ENCODE measurements around the gene OR5F1. TPM values are rescaled to one million over a fixed set of nuclear protein-coding genes. Genes with fewer than 3 reads are reported as not detected.

The OR5F1 gene
- total RNA-seq = not detected
- polyA plus RNA-seq = not detected
- long read RNA-seq, donor 1 = 0 reads
- long read RNA-seq, donor 2 = 0 reads

DNA sequence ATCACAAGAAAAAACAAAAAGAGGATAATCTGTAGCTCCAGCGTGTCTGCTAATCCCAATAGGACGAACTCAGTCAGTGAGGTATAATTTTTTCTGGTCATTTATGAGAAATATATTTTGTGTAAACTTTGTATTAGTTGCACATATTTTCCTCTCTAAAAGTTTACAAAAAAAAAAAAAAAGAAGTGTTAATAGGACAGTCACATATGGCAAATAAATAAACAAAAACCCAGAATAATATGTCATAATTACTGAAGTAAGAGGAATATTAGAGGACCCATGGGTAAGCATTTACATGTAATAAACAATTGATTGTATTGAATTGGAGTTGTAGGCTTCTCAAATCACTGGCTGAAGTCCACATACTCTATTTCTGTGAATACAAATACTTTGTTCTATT is at the start of gene OR5F1:
OR5F1 (minus strand) TSS at position 101 of the 400 bp plus-strand sequence; CDS start at position 101, 0 bp downstream.
- peaks cover 6% of the 10 kb centered on the region for H3K9me3 ChIP-seq
- no peaks in the 10 kb centered on the region for H3K36me3 ChIP-seq (ENCODE audit: insufficient read depth in 1 of 2, low read depth in 1 of 2)
- intact Hi-C loops (cut with DNase I) = no loop called here
- ATAC-seq = no peak
- 46 to 60% (median 57%) methylated on average over 2 of the region's 2 CpGs for WGBS, 3 donors
- no peak for DNase-seq
- TF ChIP-seq, protein P1, sequence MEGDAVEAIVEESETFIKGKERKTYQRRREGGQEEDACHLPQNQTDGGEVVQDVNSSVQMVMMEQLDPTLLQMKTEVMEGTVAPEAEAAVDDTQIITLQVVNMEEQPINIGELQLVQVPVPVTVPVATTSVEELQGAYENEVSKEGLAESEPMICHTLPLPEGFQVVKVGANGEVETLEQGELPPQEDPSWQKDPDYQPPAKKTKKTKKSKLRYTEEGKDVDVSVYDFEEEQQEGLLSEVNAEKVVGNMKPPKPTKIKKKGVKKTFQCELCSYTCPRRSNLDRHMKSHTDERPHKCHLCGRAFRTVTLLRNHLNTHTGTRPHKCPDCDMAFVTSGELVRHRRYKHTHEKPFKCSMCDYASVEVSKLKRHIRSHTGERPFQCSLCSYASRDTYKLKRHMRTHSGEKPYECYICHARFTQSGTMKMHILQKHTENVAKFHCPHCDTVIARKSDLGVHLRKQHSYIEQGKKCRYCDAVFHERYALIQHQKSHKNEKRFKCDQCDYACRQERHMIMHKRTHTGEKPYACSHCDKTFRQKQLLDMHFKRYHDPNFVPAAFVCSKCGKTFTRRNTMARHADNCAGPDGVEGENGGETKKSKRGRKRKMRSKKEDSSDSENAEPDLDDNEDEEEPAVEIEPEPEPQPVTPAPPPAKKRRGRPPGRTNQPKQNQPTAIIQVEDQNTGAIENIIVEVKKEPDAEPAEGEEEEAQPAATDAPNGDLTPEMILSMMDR (IDR thresholded peaks at IDR 0.05) = no peak
- H3K27me3 ChIP-seq (ENCODE audit: insufficient read depth in 3 of 3, low read length in 2 of 3) = no peaks in the 10 kb centered on the region
- H3K27ac ChIP-seq = no peak within 1 kb of the TSS
- no peak within 1 kb of the TSS for H3K4me3 ChIP-seq
- H3K4me1 ChIP-seq = no peaks in the 10 kb centered on the region

DNA sequence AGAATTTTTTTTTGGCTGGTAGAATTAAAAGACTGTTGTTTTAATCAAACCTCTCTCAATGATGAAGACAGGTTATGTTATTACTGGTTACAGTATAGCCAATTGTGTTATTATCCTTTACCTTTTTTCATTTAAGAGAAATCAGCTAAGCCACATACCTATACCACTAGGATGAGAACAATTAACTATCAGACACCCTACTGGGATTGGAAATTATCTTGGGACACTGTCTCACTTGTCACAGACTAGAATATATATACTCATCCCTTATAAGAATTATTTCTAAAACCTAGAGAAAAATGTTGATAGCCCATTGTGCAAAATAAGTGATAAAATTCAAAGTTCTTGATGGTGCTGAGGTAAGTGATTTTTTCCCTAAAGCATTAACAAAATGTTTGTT is 32.9 kb upstream of the OR5F1 start, which contains the start of gene OR5AS1:
OR5AS1 (plus strand) TSS at position 301 of the 400 bp plus-strand sequence. CDS start 2,765 bp downstream, outside the sequence.
- no peak within 1 kb of the TSS for H3K27ac ChIP-seq
- DNase-seq (no peak), ATAC-seq (no peak)

DNA sequence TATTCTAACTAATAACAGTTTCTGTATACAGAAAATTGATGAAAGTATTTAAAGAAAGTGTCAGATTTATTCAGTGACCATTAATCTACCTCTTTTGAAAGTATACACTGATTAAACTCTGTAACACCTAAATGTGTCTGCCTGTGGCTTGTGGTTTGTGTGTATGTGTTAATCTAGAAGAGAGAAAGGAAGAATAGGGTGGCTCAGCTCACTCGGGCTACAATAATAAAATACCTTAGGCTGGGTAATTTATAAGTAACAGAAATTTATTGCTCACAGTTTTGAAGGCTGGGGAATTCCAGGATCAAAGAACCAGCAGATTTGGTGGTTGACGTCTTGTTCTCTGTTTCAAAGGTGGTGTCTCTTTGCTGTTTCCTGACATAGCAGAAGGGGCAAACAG is 19.4 kb upstream of the OR5F1 start:
- no peak overlapping the region for H3K27ac ChIP-seq
- WGBS, 3 donors = 31 to 51% (median 41%) methylated on average over 2 of the region's 2 CpGs
- intact Hi-C loops (cut with DNase I) = no loop called here
- DNase-seq = no peak
- no peaks in the 10 kb centered on the region for H3K4me1 ChIP-seq
- H3K4me3 ChIP-seq = no peak overlapping the region
- TF ChIP-seq, protein P1 (IDR thresholded peaks at IDR 0.05) = no peak
- ATAC-seq = no peak
- H3K9me3 ChIP-seq = no peaks in the 10 kb centered on the region
- H3K27me3 ChIP-seq (ENCODE audit: insufficient read depth in 3 of 3, low read length in 2 of 3) = no peaks in the 10 kb centered on the region
- no peaks in the 10 kb centered on the region for H3K36me3 ChIP-seq (ENCODE audit: insufficient read depth in 1 of 2, low read depth in 1 of 2)

More for the DNA sequence above, 32.9 kb upstream of the OR5F1 start, which contains the start of gene OR5AS1:
- TF ChIP-seq, protein P1 (IDR thresholded peaks at IDR 0.05) = no peak
- Histone ChIP-seq H3K4me1 (no peaks in the 10 kb centered on the region), H3K36me3 (ENCODE audit: insufficient read depth in 1 of 2, low read depth in 1 of 2) (no peaks in the 10 kb centered on the region), H3K4me3 (no peak within 1 kb of the TSS), H3K9me3 (no peaks in the 10 kb centered on the region), H3K27me3 (ENCODE audit: insufficient read depth in 3 of 3, low read length in 2 of 3) (no peaks in the 10 kb centered on the region)
- intact Hi-C loops (cut with DNase I) = no loop called here

DNA sequence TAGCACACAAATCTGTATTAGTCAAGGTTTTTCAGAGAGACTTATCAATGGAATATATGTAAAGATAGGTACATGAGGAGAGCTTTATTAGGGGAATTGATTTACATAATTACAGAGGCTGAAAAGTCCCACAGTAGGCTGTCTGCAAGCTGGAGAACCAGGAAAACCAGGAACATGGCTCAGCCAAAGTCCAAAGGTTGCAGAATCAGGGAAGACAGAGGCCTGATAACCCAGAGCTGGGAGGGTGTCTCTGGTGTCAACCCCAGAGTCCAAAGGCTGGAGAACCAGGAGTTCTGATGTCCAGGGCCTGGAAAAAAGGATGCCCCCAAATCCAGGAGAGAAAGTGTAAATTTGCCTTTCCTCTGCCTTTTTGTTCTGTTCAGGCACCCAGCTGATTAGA is 16.3 kb upstream of the OR5F1 start:
- H3K4me1 ChIP-seq = no peaks in the 10 kb centered on the region
- TF ChIP-seq, protein P1 (IDR thresholded peaks at IDR 0.05) = no peak
- ATAC-seq = no peak
- no peaks in the 10 kb centered on the region for H3K27me3 ChIP-seq (ENCODE audit: insufficient read depth in 3 of 3, low read length in 2 of 3)
- H3K9me3 ChIP-seq = no peaks in the 10 kb centered on the region
- no peak overlapping the region for H3K27ac ChIP-seq
- no peak for DNase-seq
- no peaks in the 10 kb centered on the region for H3K36me3 ChIP-seq (ENCODE audit: insufficient read depth in 1 of 2, low read depth in 1 of 2)
- intact Hi-C loops (cut with DNase I) = no loop called here
- no peak overlapping the region for H3K4me3 ChIP-seq

DNA sequence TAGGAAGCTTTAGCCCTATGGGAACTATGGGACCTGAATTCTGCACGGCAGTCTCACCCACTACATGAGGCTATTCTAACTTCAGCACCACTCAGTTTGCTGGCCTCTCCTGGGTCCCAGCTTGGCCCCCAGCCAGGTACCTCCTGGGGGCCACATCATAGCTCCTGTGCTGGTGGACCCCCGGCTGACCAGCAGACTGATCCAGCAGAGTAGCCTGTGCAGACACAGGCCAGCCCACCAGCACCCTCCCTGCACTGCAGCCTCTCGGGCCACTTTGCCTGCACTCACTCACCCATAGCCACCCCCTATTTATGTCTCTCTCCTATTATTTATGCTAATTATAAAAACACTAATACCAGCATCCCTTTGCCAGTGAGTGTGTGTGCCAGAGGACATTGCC is 23.5 kb downstream of the OR5F1 start:
- Histone ChIP-seq H3K27ac (no peak overlapping the region), H3K27me3 (ENCODE audit: insufficient read depth in 3 of 3, low read length in 2 of 3) (no peaks in the 10 kb centered on the region), H3K4me1 (no peaks in the 10 kb centered on the region), H3K4me3 (no peak overlapping the region), H3K36me3 (ENCODE audit: insufficient read depth in 1 of 2, low read depth in 1 of 2) (no peaks in the 10 kb centered on the region), H3K9me3 (peaks cover 4% of the 10 kb centered on the region)
- DNase-seq = no peak
- TF ChIP-seq, protein P1 (IDR thresholded peaks at IDR 0.05) = no peak
- WGBS, 3 donors = 82 to 91% (median 89%) methylated on average over 3 of the region's 3 CpGs
- ATAC-seq = no peak
- intact Hi-C loops (cut with DNase I) = no loop called here
